RPMI8226 (cell line): ENCODE results near the gene TAAR9.
"Not testable (repeated sequence)": the region's sequence is repeated elsewhere in the genome, so short reads cannot be mapped to it uniquely, and the experiment has no call there.

Experiments
- DNase-seq: peaks from one replicate; pipeline ENCODE4 v3.0.0-alpha.2; 2015

TAAR9 gene

GRCh38 chr6:132515386-132515785, 22.7 kb upstream of the TAAR9 start:
- no peak for DNase-seq

GRCh38 chr6:132520953-132521352, 17.1 kb upstream of the TAAR9 start:
- DNase-seq, result no peak

- no peak for DNase-seq
Measured at GRCh38 chr6:132524646-132525045, 13.4 kb upstream of the TAAR9 start.

- no peak for DNase-seq
Measured at GRCh38 chr6:132525866-132526265, 12.2 kb upstream of the TAAR9 start.

GRCh38 chr6:132526461-132526860, 11.6 kb upstream of the TAAR9 start:
- DNase-seq, result no peak

GRCh38 chr6:132527791-132528190, 10.3 kb upstream of the TAAR9 start:
- DNase-seq, result no peak

GRCh38 chr6:132530293-132530974, 7.6 kb upstream of the TAAR9 start:
- DNase-seq, result peak; percentile 72

- DNase-seq, result not testable (repeated sequence)
Measured at GRCh38 chr6:132534546-132534945, 3.5 kb upstream of the TAAR9 start.

- no peak for DNase-seq
Measured at GRCh38 chr6:132537145-132537544, 932 bp upstream of the TAAR9 start.

GRCh38 chr6:132544826-132545225, 6.7 kb downstream of the TAAR9 start:
- no peak for DNase-seq

- DNase-seq, result no peak
Measured at GRCh38 chr6:132548746-132549463, 10.8 kb downstream of the TAAR9 start.

GRCh38 chr6:132551214-132551613, 13.1 kb downstream of the TAAR9 start:
- no peak for DNase-seq

GRCh38 chr6:132552372-132552771, 14.3 kb downstream of the TAAR9 start, which contains the start of gene TAAR8:
Gene TAAR8, plus strand, starts transcription at chr6:132552672. Its CDS starts 21 bp downstream, at chr6:132552693.
- no peak for DNase-seq

- not testable (repeated sequence) for DNase-seq
Measured at GRCh38 chr6:132560087-132560486, 22.0 kb downstream of the TAAR9 start.

GRCh38 chr6:132566404-132566803, 28.3 kb downstream of the TAAR9 start:
- DNase-seq, result no peak

GRCh38 chr6:132567566-132567965, 29.5 kb downstream of the TAAR9 start:
- no peak for DNase-seq

- DNase-seq, result no peak
Measured at GRCh38 chr6:132568611-132569010, 30.5 kb downstream of the TAAR9 start.

GRCh38 chr6:132569170-132569569, 31.1 kb downstream of the TAAR9 start:
- no peak for DNase-seq

- no peak for DNase-seq
Measured at GRCh38 chr6:132570221-132570777, 32.2 kb downstream of the TAAR9 start, which contains the start of gene TAAR6. Gene TAAR6, plus strand, starts transcription at chr6:132570322. Its CDS starts 0 bp downstream, at chr6:132570322.

- DNase-seq, result no peak
Measured at GRCh38 chr6:132571774-132572173, 33.7 kb downstream of the TAAR9 start.

- no peak for DNase-seq
Measured at GRCh38 chr6:132584698-132585097, 46.6 kb downstream of the TAAR9 start.

GRCh38 chr6:132587424-132587823, 49.3 kb downstream of the TAAR9 start:
- DNase-seq, result no peak
